ENCODE data around the gene PRRX1. TPM values are rescaled to one million over a fixed set of nuclear protein-coding genes. Genes with fewer than 3 reads are reported as not detected.

The PRRX1 gene
- total RNA-seq, 1 experiment from 2014 or later: 4.5 TPM

DNA sequence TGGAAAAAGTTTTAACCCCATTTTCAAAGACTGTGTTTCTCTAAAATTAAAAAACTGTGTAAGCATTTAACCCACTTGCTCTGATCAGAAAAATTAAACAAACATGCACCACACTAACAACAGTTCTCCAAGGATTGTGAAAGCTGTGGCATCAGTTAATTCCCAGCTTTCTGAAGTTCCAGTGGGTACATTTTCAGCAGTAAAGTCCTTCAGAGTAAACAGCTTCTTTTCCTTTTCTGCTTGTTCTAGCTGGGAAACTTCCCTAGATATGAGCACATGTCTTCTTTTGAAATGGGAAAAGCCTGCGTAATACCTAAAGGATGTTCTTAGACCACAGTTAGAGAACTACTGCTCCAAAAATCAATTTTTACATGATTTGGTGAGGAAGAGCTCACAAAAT lies 11.1 kb downstream of the PRRX1 start:
- peaks cover 38% of the 10 kb centered on the region for H3K27me3 ChIP-seq (replicated peaks; ENCODE audit: insufficient read depth, low read depth, low read length, poor library complexity)
- intact Hi-C loops (cut with micrococcal nuclease; ENCODE audit: unreplicated experiment): no loop called here
- no TSS peak for BruUV-seq (replicated peaks)
- no peak overlapping the region for H3K27ac ChIP-seq (ENCODE audit: low read depth, low read length, poor library complexity, severe bottlenecking)
- DNase-seq (ENCODE audit: low spot score): no peak
- ChIA-PET POLR2A (ENCODE audit: low non-redundant PET) (no interaction called here), CTCF (interaction anchor here (1.3 kb wide), 1 partner anchor 15 kb away, joined by 10 read pairs; no protein-coding TSS in a partner anchor)
- H3K9me3 ChIP-seq (ENCODE audit: low read depth, low read length, poor library complexity, severe bottlenecking): no peaks in the 10 kb centered on the region
- H3K4me3 ChIP-seq (ENCODE audit: low read depth, low read length, poor library complexity, severe bottlenecking): no peak overlapping the region
- TF ChIP-seq, protein P1, sequence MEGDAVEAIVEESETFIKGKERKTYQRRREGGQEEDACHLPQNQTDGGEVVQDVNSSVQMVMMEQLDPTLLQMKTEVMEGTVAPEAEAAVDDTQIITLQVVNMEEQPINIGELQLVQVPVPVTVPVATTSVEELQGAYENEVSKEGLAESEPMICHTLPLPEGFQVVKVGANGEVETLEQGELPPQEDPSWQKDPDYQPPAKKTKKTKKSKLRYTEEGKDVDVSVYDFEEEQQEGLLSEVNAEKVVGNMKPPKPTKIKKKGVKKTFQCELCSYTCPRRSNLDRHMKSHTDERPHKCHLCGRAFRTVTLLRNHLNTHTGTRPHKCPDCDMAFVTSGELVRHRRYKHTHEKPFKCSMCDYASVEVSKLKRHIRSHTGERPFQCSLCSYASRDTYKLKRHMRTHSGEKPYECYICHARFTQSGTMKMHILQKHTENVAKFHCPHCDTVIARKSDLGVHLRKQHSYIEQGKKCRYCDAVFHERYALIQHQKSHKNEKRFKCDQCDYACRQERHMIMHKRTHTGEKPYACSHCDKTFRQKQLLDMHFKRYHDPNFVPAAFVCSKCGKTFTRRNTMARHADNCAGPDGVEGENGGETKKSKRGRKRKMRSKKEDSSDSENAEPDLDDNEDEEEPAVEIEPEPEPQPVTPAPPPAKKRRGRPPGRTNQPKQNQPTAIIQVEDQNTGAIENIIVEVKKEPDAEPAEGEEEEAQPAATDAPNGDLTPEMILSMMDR (conservative IDR thresholded peaks at IDR 0.05; ENCODE audit: low read depth, low read length): no peak
- no peak for TF ChIP-seq EZH2 (IDR thresholded peaks at IDR 0.05; ENCODE audit: borderline replicate concordance, low read depth, low read length, poor library complexity, severe bottlenecking)
- H3K36me3 ChIP-seq (ENCODE audit: insufficient read depth, low read length, poor library complexity, severe bottlenecking): no peaks in the 10 kb centered on the region
- H3K4me1 ChIP-seq (ENCODE audit: insufficient read depth, low read length, poor library complexity, severe bottlenecking): no peaks in the 10 kb centered on the region

DNA sequence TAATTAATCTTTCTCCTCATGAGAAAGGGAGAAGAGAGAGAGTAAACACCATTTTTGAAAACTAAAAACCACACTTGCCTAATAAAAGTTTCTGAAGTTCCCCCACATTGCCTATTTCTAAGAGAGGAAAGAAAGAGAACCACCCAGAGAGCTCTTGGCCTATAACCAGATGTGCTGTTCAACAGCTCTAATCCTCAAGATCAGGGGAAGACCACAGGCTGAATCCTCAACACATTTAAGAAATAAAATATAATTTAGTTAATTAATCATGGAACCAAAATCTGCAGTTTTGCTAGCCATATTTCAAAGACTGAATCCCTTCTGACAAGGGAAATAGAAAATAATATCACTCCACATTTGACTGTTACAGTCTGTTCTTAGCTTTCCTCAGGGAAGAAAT lies 11.9 kb downstream of the PRRX1 start:
- DNase-seq (ENCODE audit: low spot score): no peak
- Histone ChIP-seq H3K27ac (ENCODE audit: low read depth, low read length, poor library complexity, severe bottlenecking) (no peak overlapping the region), H3K9me3 (ENCODE audit: low read depth, low read length, poor library complexity, severe bottlenecking) (no peaks in the 10 kb centered on the region), H3K27me3 (replicated peaks; ENCODE audit: insufficient read depth, low read depth, low read length, poor library complexity) (peaks cover 32% of the 10 kb centered on the region), H3K4me1 (ENCODE audit: insufficient read depth, low read length, poor library complexity, severe bottlenecking) (no peaks in the 10 kb centered on the region), H3K36me3 (ENCODE audit: insufficient read depth, low read length, poor library complexity, severe bottlenecking) (no peaks in the 10 kb centered on the region), H3K4me3 (ENCODE audit: low read depth, low read length, poor library complexity, severe bottlenecking) (no peak overlapping the region)
- TF ChIP-seq, protein P1 (conservative IDR thresholded peaks at IDR 0.05; ENCODE audit: low read depth, low read length): no peak
- no peak for TF ChIP-seq EZH2 (IDR thresholded peaks at IDR 0.05; ENCODE audit: borderline replicate concordance, low read depth, low read length, poor library complexity, severe bottlenecking)
- ChIA-PET CTCF (interaction anchor here (1.3 kb wide), 1 partner anchor 14 kb away, joined by 10 read pairs; no protein-coding TSS in a partner anchor), POLR2A (ENCODE audit: low non-redundant PET) (no interaction called here)
- BruUV-seq (replicated peaks): no TSS peak
- intact Hi-C loops (cut with micrococcal nuclease; ENCODE audit: unreplicated experiment): no loop called here

DNA sequence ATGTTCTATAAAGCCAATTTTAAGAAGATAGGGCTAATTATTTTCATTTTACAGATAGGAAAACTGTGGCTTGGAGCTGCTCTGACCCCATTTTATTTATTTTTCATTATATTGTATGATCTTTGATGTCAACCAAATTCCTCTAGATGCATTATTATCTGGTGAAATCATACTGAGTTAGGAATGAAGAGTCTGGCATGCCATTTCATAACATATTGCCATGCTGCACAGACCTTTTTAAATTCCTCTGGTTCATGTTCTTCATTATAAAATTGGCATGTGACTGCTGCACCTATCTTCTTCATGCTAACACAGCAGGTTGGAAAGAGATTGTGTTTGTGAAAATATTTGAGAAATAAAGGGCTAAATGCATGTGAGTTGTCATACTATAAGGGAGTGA lies 12.7 kb downstream of the PRRX1 start:
- Histone ChIP-seq H3K27me3 (replicated peaks; ENCODE audit: insufficient read depth, low read depth, low read length, poor library complexity) (peaks cover 32% of the 10 kb centered on the region), H3K36me3 (ENCODE audit: insufficient read depth, low read length, poor library complexity, severe bottlenecking) (no peaks in the 10 kb centered on the region), H3K27ac (ENCODE audit: low read depth, low read length, poor library complexity, severe bottlenecking) (no peak overlapping the region), H3K9me3 (ENCODE audit: low read depth, low read length, poor library complexity, severe bottlenecking) (no peaks in the 10 kb centered on the region), H3K4me3 (ENCODE audit: low read depth, low read length, poor library complexity, severe bottlenecking) (no peak overlapping the region), H3K4me1 (ENCODE audit: insufficient read depth, low read length, poor library complexity, severe bottlenecking) (no peaks in the 10 kb centered on the region)
- ChIA-PET CTCF (no interaction called here), POLR2A (ENCODE audit: low non-redundant PET) (no interaction called here)
- no TSS peak for BruUV-seq (replicated peaks)
- intact Hi-C loops (cut with micrococcal nuclease; ENCODE audit: unreplicated experiment): no loop called here
- no peak for DNase-seq (ENCODE audit: low spot score)
- TF ChIP-seq EZH2 (IDR thresholded peaks at IDR 0.05; ENCODE audit: borderline replicate concordance, low read depth, low read length, poor library complexity, severe bottlenecking): no peak
- TF ChIP-seq, protein P1 (conservative IDR thresholded peaks at IDR 0.05; ENCODE audit: low read depth, low read length): no peak
